GM18508 (cell line): ENCODE results near the gene TTBK1.
A peak's percentile ranks its signal among the peaks of the same experiment; 100 is the strongest.

Experiments used
- ATAC-seq: cut with Tn5 transposase; IDR thresholded peaks from one replicate; pipeline ENCODE4 v1.9.1; 2021; ENCODE audit warnings: moderate number of reproducible peaks; ENCODE audit not compliant: insufficient read depth, unreplicated experiment

The TTBK1 gene

DNA sequence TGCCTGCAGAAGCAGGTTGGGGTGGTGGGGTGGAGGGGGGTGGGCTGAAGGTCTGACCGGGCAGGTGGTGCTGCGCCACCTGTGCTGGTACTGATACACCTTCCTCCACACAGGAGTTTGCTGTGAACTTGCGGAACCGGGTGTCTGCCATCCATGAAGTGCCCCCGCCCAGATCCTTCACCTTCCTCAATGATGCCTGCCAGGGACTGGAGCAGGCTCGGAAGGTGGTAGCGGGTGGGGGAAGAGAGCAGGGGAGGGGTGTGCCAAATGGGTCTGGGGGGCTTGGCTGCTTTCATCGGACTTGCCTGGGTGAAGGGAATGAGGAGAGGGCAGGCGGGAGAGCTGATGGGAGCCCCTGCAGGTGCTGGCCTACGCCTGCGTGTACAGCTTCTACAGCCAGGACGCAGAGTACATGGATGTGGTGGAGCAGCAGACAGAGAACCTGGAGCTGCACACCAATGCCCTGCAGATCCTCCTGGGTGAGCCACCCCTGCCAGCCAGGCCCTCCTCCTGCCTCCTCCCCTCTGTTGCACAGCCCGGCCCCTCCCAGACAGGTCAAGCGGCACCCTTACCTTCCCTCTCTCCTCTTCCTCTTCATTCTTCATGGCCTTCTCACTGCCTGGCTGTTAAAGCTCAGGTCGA, 20.7 kb upstream of the TTBK1 start:
- no peak for ATAC-seq

DNA sequence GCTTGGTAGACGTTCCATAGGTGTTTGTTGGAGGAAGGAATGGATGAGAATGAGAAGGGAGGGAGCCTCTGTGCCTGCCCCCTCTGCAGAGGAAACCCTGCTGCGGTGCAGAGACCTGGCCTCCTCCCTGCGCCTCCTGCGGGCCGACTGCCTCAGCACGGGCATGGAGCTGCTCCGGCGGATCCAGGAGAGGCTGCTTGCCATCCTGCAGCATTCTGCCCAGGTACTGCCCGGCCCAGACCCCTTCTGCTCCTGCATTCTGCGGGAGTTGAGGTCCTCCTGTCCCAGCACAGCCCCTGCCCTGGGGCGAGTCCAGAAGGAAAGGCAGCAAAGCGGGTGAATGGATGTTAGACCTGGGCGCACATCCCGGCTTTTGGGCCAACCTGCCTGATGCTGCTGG, 20.1 kb upstream of the TTBK1 start:
- no peak for ATAC-seq

- ATAC-seq = no peak
These were observed 17.0 kb upstream of the TTBK1 start for GRCh38 chr6:43226192-43226851.

DNA sequence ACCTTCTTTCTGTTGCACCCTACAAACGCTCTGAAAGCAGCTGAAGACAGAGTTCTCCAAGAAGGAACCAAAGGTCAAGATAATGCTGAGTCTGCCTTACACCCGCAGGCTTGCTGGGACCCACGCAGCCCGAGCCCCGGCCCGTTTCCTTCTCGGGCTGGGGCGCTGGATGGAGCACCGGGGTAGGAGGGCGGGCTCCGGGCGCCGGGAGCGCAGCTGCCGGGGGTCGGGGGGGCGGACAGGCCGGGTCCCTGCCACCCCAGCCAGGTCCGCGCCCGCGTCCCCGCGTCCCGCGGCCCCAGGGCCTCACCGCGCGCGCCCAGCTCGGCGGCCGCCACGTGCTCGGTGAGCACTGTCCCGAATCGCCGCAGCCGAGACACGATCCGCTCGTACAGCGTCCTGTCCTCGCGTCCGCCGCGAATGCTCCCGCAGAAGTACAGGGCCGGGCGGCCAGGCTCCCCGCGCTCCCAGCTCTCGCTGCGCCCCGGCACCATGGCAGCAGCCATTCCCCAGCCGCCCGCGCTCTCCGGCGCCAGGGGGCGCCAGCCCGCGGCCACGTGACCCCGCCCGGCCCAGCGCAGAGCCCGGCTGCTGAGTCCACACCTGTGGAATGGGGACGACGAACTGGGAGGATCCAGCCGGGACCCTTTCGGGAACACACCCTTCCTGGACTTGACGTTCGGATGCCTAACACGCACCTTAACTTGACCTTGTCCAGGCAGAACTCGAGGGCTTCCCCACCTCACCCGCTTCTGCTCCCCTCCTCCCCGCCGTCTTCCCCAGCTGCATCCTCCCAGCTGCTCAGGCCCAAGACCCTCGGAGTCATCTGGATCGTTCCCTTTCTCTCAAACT, 14.1 kb upstream of the TTBK1 start, which contains the start of gene DNPH1:
Gene DNPH1, minus strand, starts transcription at position 531 of the 852 bp plus-strand sequence. Its CDS starts 25 bp downstream, at position 506.
- no peak for ATAC-seq

GRCh38 chr6:43229803-43230620, 13.3 kb upstream of the TTBK1 start:
- ATAC-seq = no peak

DNA sequence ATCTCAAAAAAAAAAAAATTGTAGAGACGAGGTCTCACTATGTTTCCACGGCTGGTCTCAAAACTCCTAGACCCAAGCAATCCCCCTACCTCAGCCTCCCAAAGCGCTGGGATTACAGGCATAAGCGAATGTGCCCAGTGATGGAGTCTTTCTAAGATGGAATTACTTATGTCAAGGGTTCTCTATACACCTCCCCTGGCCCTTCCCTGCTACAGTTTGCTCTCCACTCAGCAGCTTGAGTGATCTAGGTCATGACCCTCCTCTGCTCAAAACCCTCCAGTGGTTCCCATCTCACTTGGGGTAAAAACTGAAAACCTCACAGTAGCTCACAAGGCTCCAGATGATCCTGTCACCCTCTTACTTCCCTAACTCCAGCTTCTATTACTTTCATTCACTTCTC, 12.2 kb upstream of the TTBK1 start:
- no peak for ATAC-seq

DNA sequence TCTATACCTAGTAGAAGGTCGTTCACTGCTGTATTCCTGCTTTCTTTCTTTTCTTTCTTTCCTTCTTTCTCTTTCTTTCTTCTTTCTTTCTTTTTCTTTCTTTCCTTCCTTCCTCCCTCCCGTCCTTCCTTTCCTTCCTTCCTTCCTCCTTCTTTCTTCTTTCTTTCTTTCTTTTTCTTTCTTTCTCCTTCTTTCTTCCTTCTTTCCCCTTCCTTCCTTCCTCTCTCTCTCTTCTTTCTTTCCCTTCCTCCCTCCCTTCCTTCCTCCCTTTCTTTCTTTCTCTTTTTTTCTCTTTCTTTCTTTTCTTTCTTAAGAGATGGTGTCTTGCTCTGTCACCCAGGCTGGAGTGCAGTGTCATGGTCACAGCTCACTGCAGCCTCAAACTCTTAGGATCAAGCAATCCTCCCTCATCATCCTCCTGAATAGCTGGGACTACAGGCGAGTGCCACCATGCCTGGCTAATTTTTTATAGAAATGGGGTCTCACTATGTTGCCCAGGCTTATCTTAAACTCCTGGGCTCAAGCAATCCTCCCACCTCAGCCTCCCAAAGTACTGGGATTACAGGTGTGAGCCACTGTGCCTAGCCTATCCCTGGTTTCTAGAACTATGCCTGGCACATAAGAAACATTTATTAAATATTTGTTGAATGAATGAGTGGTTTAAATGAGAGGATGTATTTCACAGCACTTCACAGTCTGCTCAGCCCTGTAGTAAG, 11.4 kb upstream of the TTBK1 start:
- no peak for ATAC-seq

GRCh38 chr6:43235841-43236240, 7.4 kb upstream of the TTBK1 start:
- ATAC-seq = no peak

DNA sequence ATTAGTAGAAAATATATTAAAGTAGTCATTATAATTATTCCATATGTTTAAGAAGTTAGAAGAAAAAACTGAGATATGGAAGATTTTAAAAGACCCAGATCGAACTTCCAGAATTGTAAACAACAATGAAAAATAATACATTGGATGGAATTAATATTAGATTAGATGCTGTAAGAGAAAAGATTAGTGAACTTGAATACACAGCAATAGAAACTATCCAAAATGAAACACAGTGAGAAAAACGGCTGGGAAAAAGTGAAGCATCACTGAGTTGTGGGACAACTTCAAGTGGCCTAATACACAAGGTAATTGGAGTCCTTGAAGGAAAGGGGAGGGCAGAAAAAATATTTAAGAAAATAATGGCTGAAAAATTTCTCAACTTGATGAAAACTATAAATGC, 4.2 kb upstream of the TTBK1 start:
- ATAC-seq = no peak

DNA sequence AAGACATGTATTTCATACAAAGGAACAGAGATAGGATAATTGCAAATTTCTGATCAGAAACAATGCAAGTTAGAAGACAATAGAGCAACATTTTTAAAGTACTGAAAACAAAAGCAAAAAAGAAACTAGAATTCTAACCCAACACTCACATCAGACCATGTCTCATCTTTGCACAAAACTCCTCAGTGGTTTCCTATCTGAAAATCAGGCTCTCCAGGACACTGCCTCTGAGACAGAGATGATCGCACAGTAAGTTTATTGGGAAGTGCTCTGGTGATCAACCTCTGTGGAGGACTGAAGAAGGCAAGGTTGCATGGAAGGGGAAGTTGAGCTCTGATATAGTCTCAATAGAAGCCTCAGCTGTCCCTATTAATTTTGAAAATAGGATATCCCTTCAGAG, 2.3 kb upstream of the TTBK1 start:
- ATAC-seq = no peak

- ATAC-seq = no peak
These were observed 1.8 kb upstream of the TTBK1 start for GRCh38 chr6:43241446-43241845.

- no peak for ATAC-seq
These were observed 512 bp downstream of the TTBK1 start for GRCh38 chr6:43243664-43244321.

DNA sequence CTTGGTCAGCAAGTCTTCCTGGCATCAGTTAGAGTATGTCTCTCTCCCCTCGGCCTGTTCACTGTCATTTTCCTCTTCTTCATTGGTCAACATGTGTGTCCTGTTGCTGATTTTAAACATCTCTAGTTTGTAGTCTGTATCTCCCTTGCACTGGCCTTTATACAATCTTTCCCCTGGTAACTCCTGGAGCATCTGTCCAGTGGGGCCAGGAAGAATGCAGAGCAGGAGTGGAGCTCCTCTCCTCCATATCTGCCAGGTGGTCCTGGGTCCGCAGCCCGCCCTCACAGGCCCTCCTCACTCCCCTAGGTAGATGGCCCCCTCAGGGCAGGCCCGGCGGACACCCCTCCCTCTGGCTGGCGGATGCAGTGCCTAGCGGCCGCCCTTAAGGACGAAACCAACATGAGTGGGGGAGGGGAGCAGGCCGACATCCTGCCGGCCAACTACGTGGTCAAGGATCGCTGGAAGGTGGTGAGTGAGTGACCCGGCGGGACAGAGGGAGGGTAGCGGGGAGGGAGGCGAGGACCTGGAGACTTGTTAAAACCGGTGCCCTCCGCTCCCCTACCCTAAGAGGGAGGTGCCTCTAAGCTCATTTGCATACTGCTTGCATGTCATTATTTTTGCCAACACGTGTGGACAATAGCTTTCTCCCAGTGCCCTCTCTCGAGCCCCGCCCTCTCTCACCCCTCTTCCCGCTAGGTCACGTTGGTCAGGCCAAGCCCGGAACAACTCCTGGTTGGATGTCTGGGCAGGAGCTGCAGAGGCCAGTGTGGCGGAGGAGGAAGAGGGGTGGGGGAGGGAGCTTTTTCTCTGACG, 3.2 kb downstream of the TTBK1 start:
- ATAC-seq = no peak

GRCh38 chr6:43247114-43247999, 4.1 kb downstream of the TTBK1 start:
- ATAC-seq = peak; percentile 48

- ATAC-seq = no peak
These were observed 4.8 kb downstream of the TTBK1 start for GRCh38 chr6:43248101-43248500.

GRCh38 chr6:43248791-43249190, 5.5 kb downstream of the TTBK1 start:
- no peak for ATAC-seq

DNA sequence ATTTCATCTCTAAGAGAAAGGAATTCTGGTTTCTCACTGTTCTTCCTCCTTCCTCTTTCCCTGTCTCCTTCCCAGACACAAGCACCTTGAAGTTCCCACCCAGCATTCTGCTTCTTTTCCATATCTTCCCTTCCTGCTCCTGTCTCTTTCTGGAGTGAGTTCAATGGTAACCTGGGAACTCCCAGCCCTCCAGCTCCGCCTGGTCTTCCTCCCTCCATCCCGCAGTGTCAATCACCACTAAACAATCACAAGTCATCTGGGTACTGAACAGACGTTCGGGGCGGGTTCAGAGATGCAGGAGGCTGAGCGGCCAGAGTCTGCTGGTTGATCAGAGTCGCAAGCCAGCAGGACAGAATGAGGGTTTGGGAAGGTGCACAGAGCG, 7.7 kb downstream of the TTBK1 start:
- no peak for ATAC-seq

DNA sequence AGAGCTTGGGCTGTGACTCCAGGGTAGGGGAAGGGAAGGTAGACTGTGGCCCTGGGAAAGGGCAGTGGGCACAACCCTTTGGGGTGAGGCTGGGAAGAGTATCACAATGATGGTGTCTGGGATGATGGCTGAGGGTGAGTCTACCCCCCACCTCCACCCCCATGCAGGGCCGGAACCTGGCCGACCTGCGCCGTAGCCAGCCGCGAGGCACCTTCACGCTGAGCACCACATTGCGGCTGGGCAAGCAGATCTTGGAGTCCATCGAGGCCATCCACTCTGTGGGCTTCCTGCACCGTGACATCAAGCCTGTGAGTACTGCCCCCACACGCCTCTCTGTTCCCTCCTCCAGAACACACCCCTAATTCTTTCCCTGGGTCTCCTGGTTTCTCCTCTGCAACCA, 10.1 kb downstream of the TTBK1 start:
- ATAC-seq = no peak
